ENCODE results near the gene PRR29. TPM values are rescaled to one million over a fixed set of nuclear protein-coding genes. Genes with fewer than 3 reads are reported as not detected.
A peak's percentile ranks its signal among the peaks of the same experiment; 100 is the strongest.

PRR29 gene
- polyA plus RNA-seq, 1 of the 3 experiments (the other 2 are of a cell fraction): 2.7 TPM

DNA sequence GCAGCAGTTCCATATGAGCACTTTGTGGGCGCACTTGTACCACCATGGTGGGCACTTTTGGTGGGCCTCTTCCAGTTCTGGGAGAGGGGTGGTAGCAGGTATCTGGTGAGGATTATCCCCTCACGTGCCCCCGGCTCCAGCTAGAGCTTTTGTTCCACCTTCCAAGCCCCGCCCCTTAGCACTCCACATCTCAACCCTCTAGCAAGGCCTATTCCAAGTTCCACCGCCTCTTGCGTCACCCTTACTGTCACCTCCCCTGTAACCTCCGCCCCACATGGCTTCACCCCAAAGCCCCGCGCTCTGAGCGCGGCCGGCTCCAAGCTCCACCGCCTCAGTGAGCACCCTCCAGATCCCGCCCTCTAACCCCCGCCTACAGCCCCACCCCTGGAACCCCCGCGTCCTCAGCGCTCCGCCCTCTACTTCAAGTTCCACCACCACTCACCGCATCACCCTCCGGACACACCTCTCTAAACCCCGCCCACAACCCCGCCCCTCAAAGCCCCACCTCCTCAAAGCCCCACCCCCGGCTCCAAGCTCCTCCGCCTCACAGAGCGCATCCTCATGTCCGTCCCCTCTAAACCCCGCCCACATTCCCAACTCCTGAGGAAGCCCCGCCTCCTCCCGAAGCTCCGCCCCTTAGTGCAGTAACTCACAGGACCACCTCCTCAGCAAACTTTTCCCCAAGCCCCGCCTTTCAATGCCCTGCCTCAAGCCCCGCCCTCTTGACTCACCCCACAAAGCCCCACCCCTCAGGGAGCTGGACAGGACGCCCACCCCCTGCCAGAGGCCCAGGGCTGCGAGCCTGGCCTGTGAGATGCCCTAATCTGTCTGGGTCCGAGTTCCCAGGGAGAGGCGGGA is 36.6 kb upstream of the PRR29 start:
- ChIA-PET POLR2A (no interaction called here), CTCF (interaction anchor here (1.2 to 7.9 kb wide), 4 partner anchors 11 to 67 kb away, joined by 5 to 69 read pairs (median 8); no protein-coding TSS in a partner anchor)
- Histone ChIP-seq H3F3A (replicated peaks; ENCODE audit: insufficient read depth) (no peaks in the 10 kb centered on the region), H3K4me1 (ENCODE audit: control insufficient read depth in 1 of 2, insufficient read depth in 2 of 2, low read depth in 1 of 2, low read length in 1 of 2) (no peaks in the 10 kb centered on the region), H3K9me2 (no peaks in the 10 kb centered on the region), H3K36me3 (replicated peaks in 1 of 2; ENCODE audit: control insufficient read depth in 1 of 2, insufficient read depth in 2 of 2, low read length in 1 of 2) (no peaks in the 10 kb centered on the region), H2AFZ (ENCODE audit: low read depth) (no peak overlapping the region), H3K4me2 (no peak overlapping the region), H4K20me1 (ENCODE audit: insufficient read depth) (no peaks in the 10 kb centered on the region), H3K9me3 (no peaks in the 10 kb centered on the region), H3K79me2 (ENCODE audit: insufficient read depth) (no peaks in the 10 kb centered on the region), H3K27ac (ENCODE audit: low read depth in 2 of 2, low read length in 1 of 2) (no peak overlapping the region), H3K9ac (no peak overlapping the region), H3K4me3 (ENCODE audit: low read depth in 2 of 2, low read length in 1 of 2) (no peak overlapping the region), H3K27me3 (ENCODE audit: insufficient read depth) (no peaks in the 10 kb centered on the region)
- no peak for TF ChIP-seq GATA2 (CRISPR knock-in tag; IDR thresholded peaks at IDR 0.05)
- no peak for TF ChIP-seq YY1 (IDR thresholded peaks at IDR 0.05; ENCODE audit: low read depth)
- no peak for TF ChIP-seq TAF1 (IDR thresholded peaks at IDR 0.05; ENCODE audit: borderline replicate concordance, low read depth, low read length)
- TF ChIP-seq, protein P1, sequence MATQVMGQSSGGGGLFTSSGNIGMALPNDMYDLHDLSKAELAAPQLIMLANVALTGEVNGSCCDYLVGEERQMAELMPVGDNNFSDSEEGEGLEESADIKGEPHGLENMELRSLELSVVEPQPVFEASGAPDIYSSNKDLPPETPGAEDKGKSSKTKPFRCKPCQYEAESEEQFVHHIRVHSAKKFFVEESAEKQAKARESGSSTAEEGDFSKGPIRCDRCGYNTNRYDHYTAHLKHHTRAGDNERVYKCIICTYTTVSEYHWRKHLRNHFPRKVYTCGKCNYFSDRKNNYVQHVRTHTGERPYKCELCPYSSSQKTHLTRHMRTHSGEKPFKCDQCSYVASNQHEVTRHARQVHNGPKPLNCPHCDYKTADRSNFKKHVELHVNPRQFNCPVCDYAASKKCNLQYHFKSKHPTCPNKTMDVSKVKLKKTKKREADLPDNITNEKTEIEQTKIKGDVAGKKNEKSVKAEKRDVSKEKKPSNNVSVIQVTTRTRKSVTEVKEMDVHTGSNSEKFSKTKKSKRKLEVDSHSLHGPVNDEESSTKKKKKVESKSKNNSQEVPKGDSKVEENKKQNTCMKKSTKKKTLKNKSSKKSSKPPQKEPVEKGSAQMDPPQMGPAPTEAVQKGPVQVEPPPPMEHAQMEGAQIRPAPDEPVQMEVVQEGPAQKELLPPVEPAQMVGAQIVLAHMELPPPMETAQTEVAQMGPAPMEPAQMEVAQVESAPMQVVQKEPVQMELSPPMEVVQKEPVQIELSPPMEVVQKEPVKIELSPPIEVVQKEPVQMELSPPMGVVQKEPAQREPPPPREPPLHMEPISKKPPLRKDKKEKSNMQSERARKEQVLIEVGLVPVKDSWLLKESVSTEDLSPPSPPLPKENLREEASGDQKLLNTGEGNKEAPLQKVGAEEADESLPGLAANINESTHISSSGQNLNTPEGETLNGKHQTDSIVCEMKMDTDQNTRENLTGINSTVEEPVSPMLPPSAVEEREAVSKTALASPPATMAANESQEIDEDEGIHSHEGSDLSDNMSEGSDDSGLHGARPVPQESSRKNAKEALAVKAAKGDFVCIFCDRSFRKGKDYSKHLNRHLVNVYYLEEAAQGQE (IDR thresholded peaks at IDR 0.05; ENCODE audit: low read depth, low read length): no peak
- no peak for TF ChIP-seq RXRA (IDR thresholded peaks at IDR 0.05; ENCODE audit: borderline replicate concordance, low read depth)
- TF ChIP-seq MXI1 (IDR thresholded peaks at IDR 0.05; ENCODE audit: low read depth, low read length): no peak
- no peak for TF ChIP-seq RFX5 (IDR thresholded peaks at IDR 0.05; ENCODE audit: low read length)
- TF ChIP-seq, protein P2, sequence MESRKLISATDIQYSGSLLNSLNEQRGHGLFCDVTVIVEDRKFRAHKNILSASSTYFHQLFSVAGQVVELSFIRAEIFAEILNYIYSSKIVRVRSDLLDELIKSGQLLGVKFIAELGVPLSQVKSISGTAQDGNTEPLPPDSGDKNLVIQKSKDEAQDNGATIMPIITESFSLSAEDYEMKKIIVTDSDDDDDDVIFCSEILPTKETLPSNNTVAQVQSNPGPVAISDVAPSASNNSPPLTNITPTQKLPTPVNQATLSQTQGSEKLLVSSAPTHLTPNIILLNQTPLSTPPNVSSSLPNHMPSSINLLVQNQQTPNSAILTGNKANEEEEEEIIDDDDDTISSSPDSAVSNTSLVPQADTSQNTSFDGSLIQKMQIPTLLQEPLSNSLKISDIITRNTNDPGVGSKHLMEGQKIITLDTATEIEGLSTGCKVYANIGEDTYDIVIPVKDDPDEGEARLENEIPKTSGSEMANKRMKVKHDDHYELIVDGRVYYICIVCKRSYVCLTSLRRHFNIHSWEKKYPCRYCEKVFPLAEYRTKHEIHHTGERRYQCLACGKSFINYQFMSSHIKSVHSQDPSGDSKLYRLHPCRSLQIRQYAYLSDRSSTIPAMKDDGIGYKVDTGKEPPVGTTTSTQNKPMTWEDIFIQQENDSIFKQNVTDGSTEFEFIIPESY (IDR thresholded peaks at IDR 0.05; ENCODE audit: borderline replicate concordance, low read depth): no peak
- no peak for TF ChIP-seq FOSL2 (IDR thresholded peaks at IDR 0.05; ENCODE audit: borderline replicate concordance, low read depth)
- no peak for TF ChIP-seq RAD21 (IDR thresholded peaks at IDR 0.05; ENCODE audit: low read length)
- TF ChIP-seq FOXM1 (IDR thresholded peaks at IDR 0.05; ENCODE audit: low read depth): no peak
- TF ChIP-seq FOXJ3 (CRISPR knock-in tag; IDR thresholded peaks at IDR 0.05): no peak
- TF ChIP-seq, protein P3, sequence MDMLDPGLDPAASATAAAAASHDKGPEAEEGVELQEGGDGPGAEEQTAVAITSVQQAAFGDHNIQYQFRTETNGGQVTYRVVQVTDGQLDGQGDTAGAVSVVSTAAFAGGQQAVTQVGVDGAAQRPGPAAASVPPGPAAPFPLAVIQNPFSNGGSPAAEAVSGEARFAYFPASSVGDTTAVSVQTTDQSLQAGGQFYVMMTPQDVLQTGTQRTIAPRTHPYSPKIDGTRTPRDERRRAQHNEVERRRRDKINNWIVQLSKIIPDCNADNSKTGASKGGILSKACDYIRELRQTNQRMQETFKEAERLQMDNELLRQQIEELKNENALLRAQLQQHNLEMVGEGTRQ (IDR thresholded peaks at IDR 0.05; ENCODE audit: borderline replicate concordance, low read depth, low read length): no peak
- no peak for TF ChIP-seq EP300 (IDR thresholded peaks at IDR 0.05; ENCODE audit: borderline replicate concordance in 1 of 2, low read depth in 1 of 2, low read length in 1 of 2)
- DNase-seq: peak; percentile 79
- WGBS (ENCODE audit: low lambda C conversion rate): 74% methylated on average over 34 of the region's 37 CpGs

Data from SK-N-SH (cell line).